PC-3 (cell line): ENCODE measurements around the gene PLS3. TPM values are rescaled to one million over a fixed set of nuclear protein-coding genes. Genes with fewer than 3 reads are reported as not detected.

ENCODE experiments used
- ATAC-seq: fragments of 200-7000 bp; cut with Tn5 transposase; 2 replicates; pipeline ENCODE4 v1.9.1; 2020; ENCODE audit warnings: mild to moderate bottlenecking, moderate library complexity
- Bru-seq: library from RNA; stranded (reverse); fragments of 400-500 nt; gene quantifications from one replicate; lab custom pipeline; 2021; lab: Mats Ljungman, UMichigan
- BruChase-seq, 2 experiments: library from RNA; stranded (reverse); fragments of 400-500 nt; gene quantifications; one replicate each; lab custom pipeline; 2021; lab: Mats Ljungman, UMichigan
- BruUV-seq: library from RNA; stranded (reverse); fragments of 400-500 nt; replicated peaks from 2 replicates; lab custom pipeline; 2021; lab: Mats Ljungman, UMichigan
- CTCF ChIA-PET: fragments of 300-600 bp; sonication (Branson Sonifier 250); formaldehyde crosslinking; loops from one replicate; lab custom pipeline; 2022; ENCODE audit warnings: antibody characterized with exemption; lab: Charles Lee
- POLR2A ChIA-PET: fragments of 300-600 bp; sonication (Branson Sonifier 250); formaldehyde crosslinking; loops from one replicate; lab custom pipeline; 2022; ENCODE audit warnings: antibody characterized with exemption; ENCODE audit not compliant: unreplicated experiment; lab: Charles Lee
- DNase-seq: peaks from one replicate; pipeline ENCODE4 v3.0.0-alpha.2; 2015
- H2AFZ ChIP-seq: fragments of 300-600 bp; sonication (generic); 2 replicates; pipeline ENCODE4 v1.6.0; 2016; ENCODE audit warnings: antibody characterized with exemption, low read length
- H3F3A ChIP-seq: fragments of 300-600 bp; sonication (generic); one replicate; pipeline ENCODE4 v1.6.0; 2017; ENCODE audit warnings: antibody characterized with exemption, low read length, control low read depth, mild to moderate bottlenecking; ENCODE audit not compliant: unreplicated experiment
- H3K27ac ChIP-seq: fragments of 300-600 bp; sonication (generic); 2 replicates; pipeline ENCODE4 v1.5.1; 2016; ENCODE audit warnings: mild to moderate bottlenecking, low read length
- H3K27me3 ChIP-seq: fragments of 300-600 bp; sonication (generic); 2 replicates; pipeline ENCODE4 v1.6.1; 2016; ENCODE audit warnings: low read length, mixed read lengths
- H3K36me3 ChIP-seq: fragments of 300-600 bp; sonication (generic); 2 replicates; pipeline ENCODE4 v1.6.1; 2016; ENCODE audit warnings: low read depth, mixed run types, low read length, mixed read lengths
- H3K4me1 ChIP-seq: fragments of 300-600 bp; sonication (generic); 2 replicates; pipeline ENCODE4 v1.5.1; 2016; ENCODE audit warnings: low read length; ENCODE audit not compliant: insufficient read depth
- H3K4me2 ChIP-seq: fragments of 300-600 bp; sonication (generic); 2 replicates; pipeline ENCODE4 v1.6.0; 2016; ENCODE audit warnings: low read length
- H3K4me3 ChIP-seq: fragments of 300-600 bp; sonication (generic); 2 replicates; pipeline ENCODE4 v1.5.1; 2016; ENCODE audit warnings: mild to moderate bottlenecking, low read length, mixed read lengths
- H3K79me2 ChIP-seq: fragments of 300-600 bp; sonication (generic); 2 replicates; pipeline ENCODE4 v1.6.1; 2017; ENCODE audit warnings: low read length, mixed read lengths
- H3K9ac ChIP-seq: fragments of 300-600 bp; sonication (generic); 2 replicates; pipeline ENCODE4 v1.6.0; 2016; ENCODE audit warnings: mild to moderate bottlenecking, low read length
- H3K9me2 ChIP-seq: fragments of 300-600 bp; sonication (generic); replicated peaks from 2 replicates; pipeline ENCODE4 v1.6.1; 2016; ENCODE audit warnings: mixed run types, low read length, mixed read lengths
- H3K9me3 ChIP-seq: fragments of 300-600 bp; sonication (generic); 2 replicates; pipeline ENCODE4 v1.6.1; 2016; ENCODE audit warnings: low read length, mixed read lengths
- H4K20me1 ChIP-seq: fragments of 300-600 bp; sonication (generic); 2 replicates; pipeline ENCODE4 v1.6.1; 2016; ENCODE audit warnings: low read length, mixed read lengths
- EZH2 ChIP-seq: fragments of 300-600 bp; sonication (generic); IDR thresholded peaks from one replicate; pipeline ENCODE4 v1.6.1; 2017; ENCODE audit warnings: antibody characterized with exemption, mild to moderate bottlenecking, low read length; ENCODE audit not compliant: unreplicated experiment
- EZH2phosphoT487 ChIP-seq: fragments of 300-600 bp; sonication (generic); IDR thresholded peaks from 2 replicates; pipeline ENCODE4 v1.6.1; 2018; ENCODE audit warnings: mild to moderate bottlenecking, antibody characterized with exemption, low read length, borderline replicate concordance
- intact Hi-C: fragments of 100-400 bp; cut with micrococcal nuclease; formaldehyde crosslinking; loops from 2 replicates; pipeline ENCODE4 v1.9.0; 2023
- long read RNA-seq: library from polyadenylated mRNA; unstranded; transcript quantifications from one replicate; pipeline ENCODE4 v2.0.0, GENCODE V29; 2021; ENCODE audit not compliant: unreplicated experiment
- total RNA-seq: library from RNA; depleted of rRNA; stranded (reverse); fragments of >200 nt; gene quantifications from 2 replicates; pipeline ENCODE4 v1.2.3, GENCODE V29; 2014; rRNA removed
- TF ChIP-seq, protein P1 (sequence below): fragments of 300-600 bp; sonication (generic); conservative IDR thresholded peaks from 2 replicates; pipeline ENCODE4 v1.5.1; 2017; ENCODE audit warnings: antibody characterized with exemption, low read depth, mild to moderate bottlenecking, low read length

The PLS3 gene, protein sequence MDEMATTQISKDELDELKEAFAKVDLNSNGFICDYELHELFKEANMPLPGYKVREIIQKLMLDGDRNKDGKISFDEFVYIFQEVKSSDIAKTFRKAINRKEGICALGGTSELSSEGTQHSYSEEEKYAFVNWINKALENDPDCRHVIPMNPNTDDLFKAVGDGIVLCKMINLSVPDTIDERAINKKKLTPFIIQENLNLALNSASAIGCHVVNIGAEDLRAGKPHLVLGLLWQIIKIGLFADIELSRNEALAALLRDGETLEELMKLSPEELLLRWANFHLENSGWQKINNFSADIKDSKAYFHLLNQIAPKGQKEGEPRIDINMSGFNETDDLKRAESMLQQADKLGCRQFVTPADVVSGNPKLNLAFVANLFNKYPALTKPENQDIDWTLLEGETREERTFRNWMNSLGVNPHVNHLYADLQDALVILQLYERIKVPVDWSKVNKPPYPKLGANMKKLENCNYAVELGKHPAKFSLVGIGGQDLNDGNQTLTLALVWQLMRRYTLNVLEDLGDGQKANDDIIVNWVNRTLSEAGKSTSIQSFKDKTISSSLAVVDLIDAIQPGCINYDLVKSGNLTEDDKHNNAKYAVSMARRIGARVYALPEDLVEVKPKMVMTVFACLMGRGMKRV
- total RNA-seq (248 and 267 TPM in 2 replicates), Bru-seq, nascent RNA (percentile 95 among the genes with signal in this experiment), BruChase-seq, experiment 1, labeled RNA remaining after a 6-hour chase (percentile 89 among the genes with signal in this experiment), BruChase-seq, experiment 2, labeled RNA remaining after a 2-hour chase (percentile 84 among the genes with signal in this experiment)
- long read RNA-seq, transcript PLS3-202 (16 exons, 3,280 nt): major isoform, 669 of 790 reads
- long read RNA-seq, transcript PLS3-209 (16 exons, 3,037 nt): minor isoform, 45 of 790 reads
- long read RNA-seq, partial matches to known transcripts: 29 of 790 reads
- long read RNA-seq, other reads (novel, unspliced or antisense): 47 of 790 reads

DNA sequence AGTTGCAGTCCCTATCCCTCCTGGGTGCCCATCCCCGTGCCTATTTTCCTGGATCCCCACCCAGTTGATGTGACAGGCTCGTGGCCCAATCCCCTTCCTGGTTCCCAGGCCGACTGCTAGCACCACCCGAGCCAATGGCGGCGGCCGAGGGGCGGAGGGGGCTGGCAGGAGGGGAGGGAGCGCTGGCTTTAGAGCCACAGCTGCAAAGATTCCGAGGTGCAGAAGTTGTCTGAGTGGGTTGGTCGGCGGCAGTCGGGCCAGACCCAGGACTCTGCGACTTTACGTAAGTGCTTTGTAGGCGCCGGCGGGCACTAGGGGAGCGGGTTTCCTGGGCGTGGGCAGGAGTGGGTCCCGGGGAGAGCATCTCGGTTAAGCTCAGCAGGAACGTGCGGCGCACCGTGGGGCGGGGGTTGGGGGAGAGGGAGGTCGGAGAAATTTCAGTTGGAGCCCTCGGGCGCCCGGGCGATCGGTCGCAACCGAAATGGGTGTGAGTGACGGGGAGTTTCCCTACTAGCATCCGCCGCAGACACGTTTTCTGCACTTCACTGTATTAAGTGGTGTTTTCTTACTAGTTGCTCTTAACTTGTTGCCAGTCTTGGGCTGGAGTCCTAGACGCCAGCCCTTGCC is at the start of gene PLS3:
Gene PLS3, plus strand, starts transcription at position 197 of the 627 bp plus-strand sequence. CDS start 49,077 bp downstream, outside the sequence.
- DNase-seq: peak; percentile 78
- H3K27me3 ChIP-seq: no peaks in the 10 kb centered on the region
- CTCF ChIA-PET: interaction anchor here (0.6 kb wide), 1 partner anchor 324 kb away, joined by 3 read pairs; no protein-coding TSS in a partner anchor
- peak; percentile 73 for ATAC-seq
- H3K4me3 ChIP-seq: peak within 1 kb of the TSS; percentile 93
- H3K79me2 ChIP-seq: peaks cover 56% of the 10 kb centered on the region
- POLR2A ChIA-PET: interaction anchor here (0.5 to 0.6 kb wide), 4 partner anchors 19 to 1361 kb away, joined by 3 to 8 read pairs (median 5); no protein-coding TSS in a partner anchor
- TF ChIP-seq, protein P1, sequence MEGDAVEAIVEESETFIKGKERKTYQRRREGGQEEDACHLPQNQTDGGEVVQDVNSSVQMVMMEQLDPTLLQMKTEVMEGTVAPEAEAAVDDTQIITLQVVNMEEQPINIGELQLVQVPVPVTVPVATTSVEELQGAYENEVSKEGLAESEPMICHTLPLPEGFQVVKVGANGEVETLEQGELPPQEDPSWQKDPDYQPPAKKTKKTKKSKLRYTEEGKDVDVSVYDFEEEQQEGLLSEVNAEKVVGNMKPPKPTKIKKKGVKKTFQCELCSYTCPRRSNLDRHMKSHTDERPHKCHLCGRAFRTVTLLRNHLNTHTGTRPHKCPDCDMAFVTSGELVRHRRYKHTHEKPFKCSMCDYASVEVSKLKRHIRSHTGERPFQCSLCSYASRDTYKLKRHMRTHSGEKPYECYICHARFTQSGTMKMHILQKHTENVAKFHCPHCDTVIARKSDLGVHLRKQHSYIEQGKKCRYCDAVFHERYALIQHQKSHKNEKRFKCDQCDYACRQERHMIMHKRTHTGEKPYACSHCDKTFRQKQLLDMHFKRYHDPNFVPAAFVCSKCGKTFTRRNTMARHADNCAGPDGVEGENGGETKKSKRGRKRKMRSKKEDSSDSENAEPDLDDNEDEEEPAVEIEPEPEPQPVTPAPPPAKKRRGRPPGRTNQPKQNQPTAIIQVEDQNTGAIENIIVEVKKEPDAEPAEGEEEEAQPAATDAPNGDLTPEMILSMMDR: no peak
- TF ChIP-seq EZH2phosphoT487: no peak
- TF ChIP-seq EZH2: no peak
- peak within 1 kb of the TSS; percentile 66 for H2AFZ ChIP-seq
- H3K9ac ChIP-seq: peak within 1 kb of the TSS; percentile 100
- peak within 1 kb of the TSS; percentile 95 for H3K27ac ChIP-seq
- peaks cover 4% of the 10 kb centered on the region for H3F3A ChIP-seq
- H3K36me3 ChIP-seq: 0 out of 2 replicates have a peak, but pooled peaks cover 12% of the 10 kb centered on the region
- intact Hi-C loops: loop anchor here (2.0 to 5.0 kb wide), 3 partner anchors 148 to 334 kb away; no protein-coding TSS in a partner anchor
- BruUV-seq: TSS peak; percentile 63
- peaks cover 25% of the 10 kb centered on the region for H4K20me1 ChIP-seq
- no peaks in the 10 kb centered on the region for H3K9me2 ChIP-seq
- no peaks in the 10 kb centered on the region for H3K9me3 ChIP-seq
- H3K4me1 ChIP-seq: peaks cover 50% of the 10 kb centered on the region
- H3K4me2 ChIP-seq: peak within 1 kb of the TSS; percentile 90

DNA sequence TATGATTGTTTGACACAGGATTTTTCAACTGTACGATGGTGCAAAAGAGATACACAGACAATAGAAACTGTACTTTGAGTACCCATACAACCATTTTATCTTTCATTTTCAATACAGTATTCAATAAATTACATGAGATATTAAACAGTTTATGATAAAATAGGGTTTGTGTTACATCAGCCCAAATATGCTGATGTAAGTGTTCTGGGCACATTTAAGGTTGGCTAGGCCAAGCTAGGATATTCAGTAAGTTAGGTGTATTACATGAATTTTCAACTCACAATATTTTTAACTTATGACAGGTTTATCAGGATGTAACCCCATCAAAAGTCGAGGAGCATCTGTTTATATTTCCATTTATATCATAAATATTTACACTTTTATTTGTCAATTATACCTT is 42.9 kb upstream of the PLS3 start:
- ChIA-PET POLR2A (no interaction called here), CTCF (no interaction called here)
- Histone ChIP-seq H3K9ac (no peak overlapping the region), H3K4me2 (no peak overlapping the region), H4K20me1 (no peaks in the 10 kb centered on the region), H2AFZ (no peak overlapping the region), H3K4me3 (no peak overlapping the region), H3K9me3 (no peaks in the 10 kb centered on the region), H3K27ac (no peak overlapping the region), H3K9me2 (no peaks in the 10 kb centered on the region), H3K79me2 (no peaks in the 10 kb centered on the region), H3F3A (no peaks in the 10 kb centered on the region), H3K27me3 (no peaks in the 10 kb centered on the region), H3K4me1 (no peaks in the 10 kb centered on the region), H3K36me3 (no peaks in the 10 kb centered on the region)
- ATAC-seq: no peak
- intact Hi-C loops: no loop called here
- DNase-seq: no peak
- TF ChIP-seq EZH2: no peak
- TF ChIP-seq EZH2phosphoT487: no peak
- TF ChIP-seq, protein P1: no peak
- no TSS peak for BruUV-seq
